ENCODE measurements around the gene CSF1. TPM values are rescaled to one million over a fixed set of nuclear protein-coding genes. Genes with fewer than 3 reads are reported as not detected.

Gene CSF1
- total RNA-seq, 1 donor from 2014 or later, result 15.2 TPM

GRCh38 chr1:109906160-109906838 lies 4.3 kb upstream of the CSF1 start:
- Mint-ChIP-seq H3K9me3 (no peaks in the 10 kb centered on the region), H3K27ac (no peak overlapping the region), H3K4me3 (peak overlapping the region; percentile 13), H3K27me3 (peaks cover 33% of the 10 kb centered on the region), H3K36me3 (no peaks in the 10 kb centered on the region), H3K4me1 (ENCODE audit: unreplicated experiment) (peaks cover 14% of the 10 kb centered on the region)
- no peak for DNase-seq (ENCODE audit: extremely low spot score, unreplicated experiment)
- no peak for TF ChIP-seq CTCF (conservative IDR thresholded peaks at IDR 0.05)

DNA sequence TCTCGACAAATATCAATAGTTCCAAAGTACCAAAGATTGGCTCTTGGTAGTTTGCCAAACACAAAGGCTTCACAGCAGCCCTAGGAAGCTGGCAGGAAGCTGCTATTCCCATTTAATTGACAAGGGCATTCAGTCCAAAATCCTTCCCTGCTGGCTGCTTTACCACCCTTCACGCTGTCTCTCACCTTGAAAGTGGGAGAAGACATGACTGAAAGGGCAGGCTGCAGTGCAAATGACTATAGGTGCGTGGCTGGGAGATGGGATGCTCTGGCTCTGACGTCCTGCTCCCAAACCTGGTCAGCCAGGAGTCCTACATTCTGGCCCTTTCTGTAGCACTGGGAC lies 3.8 kb upstream of the CSF1 start:
- Mint-ChIP-seq H3K27ac (no peak overlapping the region), H3K27me3 (peaks cover 35% of the 10 kb centered on the region), H3K9me3 (no peaks in the 10 kb centered on the region), H3K36me3 (no peaks in the 10 kb centered on the region), H3K4me1 (ENCODE audit: unreplicated experiment) (peaks cover 18% of the 10 kb centered on the region), H3K4me3 (no peak overlapping the region)
- DNase-seq (ENCODE audit: extremely low spot score, unreplicated experiment), result no peak
- TF ChIP-seq CTCF (conservative IDR thresholded peaks at IDR 0.05), result no peak

DNA sequence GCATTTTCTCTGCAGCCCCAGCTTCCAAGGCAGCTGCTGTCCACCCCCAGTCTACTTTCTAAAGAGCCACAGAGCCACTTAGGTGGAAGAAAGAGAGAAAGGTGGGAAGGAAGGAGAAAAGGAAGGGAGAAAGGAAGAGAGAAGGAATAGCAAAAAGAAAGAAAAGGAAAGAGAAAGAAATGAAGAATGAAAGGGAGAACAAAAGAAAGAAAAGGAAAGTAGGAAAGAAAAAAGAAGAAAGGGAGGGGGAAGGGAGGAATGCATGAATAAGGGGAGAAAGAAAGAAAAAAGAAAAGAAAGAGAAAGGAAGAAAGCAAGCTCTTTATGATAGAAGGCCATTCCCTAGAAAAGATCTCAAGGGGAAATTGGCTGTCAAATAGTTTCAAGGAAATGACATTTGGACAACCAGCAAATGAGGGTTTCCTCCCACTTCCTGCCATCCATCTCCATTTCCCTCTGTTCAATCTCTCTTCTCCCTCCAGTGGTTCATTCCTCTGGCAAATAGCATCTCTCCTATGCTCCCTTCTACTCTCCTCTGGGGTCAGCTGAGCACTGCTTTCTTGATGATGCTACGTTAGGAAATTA lies 3.4 kb upstream of the CSF1 start:
- peaks cover 22% of the 10 kb centered on the region for H3K4me1 Mint-ChIP-seq (ENCODE audit: unreplicated experiment)
- H3K27me3 Mint-ChIP-seq, result peaks cover 36% of the 10 kb centered on the region
- no peak overlapping the region for H3K4me3 Mint-ChIP-seq
- no peak for DNase-seq (ENCODE audit: extremely low spot score, unreplicated experiment)
- no peaks in the 10 kb centered on the region for H3K36me3 Mint-ChIP-seq
- TF ChIP-seq CTCF (conservative IDR thresholded peaks at IDR 0.05), result no peak
- no peak overlapping the region for H3K27ac Mint-ChIP-seq
- no peaks in the 10 kb centered on the region for H3K9me3 Mint-ChIP-seq

- no peak for TF ChIP-seq CTCF (conservative IDR thresholded peaks at IDR 0.05)
- no peaks in the 10 kb centered on the region for H3K9me3 Mint-ChIP-seq
- peaks cover 42% of the 10 kb centered on the region for H3K27me3 Mint-ChIP-seq
- DNase-seq (ENCODE audit: extremely low spot score, unreplicated experiment), result no peak
- peaks cover 33% of the 10 kb centered on the region for H3K4me1 Mint-ChIP-seq (ENCODE audit: unreplicated experiment)
- H3K36me3 Mint-ChIP-seq, result no peaks in the 10 kb centered on the region
- H3K4me3 Mint-ChIP-seq, result peak overlapping the region; percentile 20
- H3K27ac Mint-ChIP-seq, result peak overlapping the region; percentile 81
These were observed 1.8 kb upstream of the CSF1 start for GRCh38 chr1:109908836-109909235.

GRCh38 chr1:109909561-109909960 lies 1.1 kb upstream of the CSF1 start:
- Mint-ChIP-seq H3K27ac (peak overlapping the region; percentile 81), H3K4me1 (ENCODE audit: unreplicated experiment) (peaks cover 37% of the 10 kb centered on the region), H3K27me3 (peaks cover 42% of the 10 kb centered on the region), H3K4me3 (peak overlapping the region; percentile 94), H3K36me3 (no peaks in the 10 kb centered on the region), H3K9me3 (no peaks in the 10 kb centered on the region)
- DNase-seq (ENCODE audit: extremely low spot score, unreplicated experiment), result no peak
- TF ChIP-seq CTCF (conservative IDR thresholded peaks at IDR 0.05), result no peak
